Cerebellar nuclear complex (tissue), 1 donor: ENCODE data around the gene C20orf144.
A peak's percentile ranks its signal among the peaks of the same experiment; 100 is the strongest.

Experiments
- DNase-seq, 2 experiments: peaks; one replicate each; lab custom pipeline; 2025; lab: John Stamatoyannopoulos, UW

C20orf144 gene

GRCh38 chr20:33664762-33665144 is 2.6 kb downstream of the C20orf144 start:
- no peak for DNase-seq

GRCh38 chr20:33666293-33667244 is 4.4 kb downstream of the C20orf144 start, which contains the start of gene ACTL10:
TSS of gene ACTL10 (plus strand) at chr20:33666943. CDS start at chr20:33667498, 555 bp downstream.
- DNase-seq = peak in 1 of 2 experiments; percentile 13

- no peak for DNase-seq
Observed at GRCh38 chr20:33667245-33667675, 5.1 kb downstream of the C20orf144 start.

- peak in 1 of 2 experiments; percentile 30 for DNase-seq
Observed at GRCh38 chr20:33667676-33668465, 5.7 kb downstream of the C20orf144 start.

GRCh38 chr20:33668466-33669155 is 6.5 kb downstream of the C20orf144 start:
- DNase-seq = no peak

- DNase-seq = no peak
Observed at GRCh38 chr20:33669224-33669623, 7.1 kb downstream of the C20orf144 start.

- no peak for DNase-seq
Observed at GRCh38 chr20:33669873-33670640, 7.9 kb downstream of the C20orf144 start.

- DNase-seq = no peak
Observed at GRCh38 chr20:33670715-33671499, 8.8 kb downstream of the C20orf144 start.

- no peak for DNase-seq
Observed at GRCh38 chr20:33671573-33672288, 9.6 kb downstream of the C20orf144 start.

- no peak for DNase-seq
Observed at GRCh38 chr20:33672426-33673113, 10.4 kb downstream of the C20orf144 start.

GRCh38 chr20:33673114-33673409 is 10.9 kb downstream of the C20orf144 start:
- no peak for DNase-seq

- DNase-seq = no peak
Observed at GRCh38 chr20:33673410-33674293, 11.5 kb downstream of the C20orf144 start.

GRCh38 chr20:33674294-33675135 is 12.4 kb downstream of the C20orf144 start, which contains the start of gene NECAB3:
TSS of gene NECAB3 (minus strand) at chr20:33674428. CDS start at chr20:33674352, 76 bp downstream.
- no peak for DNase-seq

GRCh38 chr20:33675136-33675959 is 13.2 kb downstream of the C20orf144 start:
- no peak for DNase-seq

GRCh38 chr20:33676121-33676520 is 14.0 kb downstream of the C20orf144 start:
- DNase-seq = no peak
